ENCODE measurements around the gene PRUNE2.
A peak's percentile ranks its signal among the peaks of the same experiment; 100 is the strongest.

DNA sequence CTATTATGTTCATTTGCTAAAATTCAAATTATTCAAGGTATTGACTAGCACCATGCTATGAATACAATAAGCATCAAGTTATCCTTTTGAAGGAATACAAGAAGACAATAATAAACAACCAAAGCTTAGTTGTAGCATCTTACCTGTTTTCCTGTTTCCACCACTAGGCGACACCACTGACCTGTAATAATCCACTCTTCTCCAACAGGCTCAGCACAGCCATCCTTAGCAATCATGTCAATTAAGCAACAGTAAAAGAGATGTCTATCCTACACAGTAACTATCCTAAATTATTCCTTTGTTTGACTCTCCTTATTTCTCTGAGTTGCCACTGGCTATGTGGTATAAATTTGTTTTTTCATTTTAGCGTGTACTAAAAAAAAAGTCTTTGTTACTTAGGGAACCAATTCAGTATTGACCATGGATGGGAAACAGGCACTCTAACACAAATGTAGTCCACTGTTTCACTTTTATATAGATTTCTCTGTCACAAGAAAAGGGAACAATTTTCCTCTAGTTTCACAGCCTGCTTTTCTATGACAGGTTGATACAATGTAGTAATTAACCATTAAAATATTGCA lies 95.4 kb downstream of the PRUNE2 start:
- TF ChIP-seq, protein P1, sequence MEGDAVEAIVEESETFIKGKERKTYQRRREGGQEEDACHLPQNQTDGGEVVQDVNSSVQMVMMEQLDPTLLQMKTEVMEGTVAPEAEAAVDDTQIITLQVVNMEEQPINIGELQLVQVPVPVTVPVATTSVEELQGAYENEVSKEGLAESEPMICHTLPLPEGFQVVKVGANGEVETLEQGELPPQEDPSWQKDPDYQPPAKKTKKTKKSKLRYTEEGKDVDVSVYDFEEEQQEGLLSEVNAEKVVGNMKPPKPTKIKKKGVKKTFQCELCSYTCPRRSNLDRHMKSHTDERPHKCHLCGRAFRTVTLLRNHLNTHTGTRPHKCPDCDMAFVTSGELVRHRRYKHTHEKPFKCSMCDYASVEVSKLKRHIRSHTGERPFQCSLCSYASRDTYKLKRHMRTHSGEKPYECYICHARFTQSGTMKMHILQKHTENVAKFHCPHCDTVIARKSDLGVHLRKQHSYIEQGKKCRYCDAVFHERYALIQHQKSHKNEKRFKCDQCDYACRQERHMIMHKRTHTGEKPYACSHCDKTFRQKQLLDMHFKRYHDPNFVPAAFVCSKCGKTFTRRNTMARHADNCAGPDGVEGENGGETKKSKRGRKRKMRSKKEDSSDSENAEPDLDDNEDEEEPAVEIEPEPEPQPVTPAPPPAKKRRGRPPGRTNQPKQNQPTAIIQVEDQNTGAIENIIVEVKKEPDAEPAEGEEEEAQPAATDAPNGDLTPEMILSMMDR (IDR thresholded peaks at IDR 0.05) = peak in 5 of 6 experiments; percentile 45 to 97 (median 92)
- TF ChIP-seq POLR2A (IDR thresholded peaks at IDR 0.05) = no peak

Data from Peyer's patch (tissue), 4 donors.